Trophoblast cell (in vitro differentiated cells and primary cell): Measurements from ENCODE around the gene HDDC2. TPM values are rescaled to one million over a fixed set of nuclear protein-coding genes. Genes with fewer than 3 reads are reported as not detected.
A peak's percentile ranks its signal among the peaks of the same experiment; 100 is the strongest.

Source experiments
- DNase-seq, 2 donors: peaks; one replicate each; pipeline ENCODE4 v3.0.0-alpha.2; 2016
- H2AFZ ChIP-seq: 2 replicates; pipeline ENCODE4 v1.6.1; 2013; ENCODE audit warnings: low read length, moderate library complexity, mild to moderate bottlenecking; ENCODE audit not compliant: insufficient read depth, poor library complexity
- H2AK5ac ChIP-seq: 2 replicates; pipeline ENCODE4 v1.6.1; 2013; ENCODE audit warnings: mild to moderate bottlenecking, low read length
- H2BK120ac ChIP-seq: 2 replicates; pipeline ENCODE4 v1.6.1; 2013; ENCODE audit warnings: low read length, mild to moderate bottlenecking, moderate library complexity; ENCODE audit not compliant: insufficient read depth, poor library complexity
- H2BK12ac ChIP-seq: 2 replicates; pipeline ENCODE4 v1.6.1; 2013; ENCODE audit warnings: mild to moderate bottlenecking, low read length, moderate library complexity
- H2BK5ac ChIP-seq: 2 replicates; pipeline ENCODE4 v1.6.1; 2013; ENCODE audit warnings: low read length, low read depth, moderate library complexity, mild to moderate bottlenecking; ENCODE audit not compliant: poor library complexity
- H3K14ac ChIP-seq: 2 replicates; pipeline ENCODE4 v1.6.1; 2013; ENCODE audit warnings: mild to moderate bottlenecking, low read length
- H3K18ac ChIP-seq: 2 replicates; pipeline ENCODE4 v1.6.1; 2013; ENCODE audit warnings: mild to moderate bottlenecking, low read length
- H3K23ac ChIP-seq: 2 replicates; pipeline ENCODE4 v1.6.1; 2013; ENCODE audit warnings: low read length
- H3K27ac ChIP-seq: 2 replicates; pipeline ENCODE4 v1.5.1; 2013; ENCODE audit warnings: low read depth, mild to moderate bottlenecking, inconsistent platforms, low read length, moderate library complexity
- H3K27me3 ChIP-seq: 2 replicates; pipeline ENCODE4 v1.6.1; 2013; ENCODE audit warnings: inconsistent platforms, mild to moderate bottlenecking, low read length, moderate library complexity; ENCODE audit not compliant: insufficient read depth
- H3K36me3 ChIP-seq, 2 experiments: 1 replicate in 1 of 2; 2 replicates in 1 of 2; pipeline ENCODE4 v1.6.1; 2013; ENCODE audit warnings: low read length in 2 of 2, mild to moderate bottlenecking in 2 of 2, moderate library complexity in 1 of 2; ENCODE audit not compliant: insufficient read depth in 2 of 2, control insufficient read depth in 1 of 2
- H3K4ac ChIP-seq: 2 replicates; pipeline ENCODE4 v1.6.1; 2013; ENCODE audit warnings: low read depth, mild to moderate bottlenecking, low read length, moderate library complexity
- H3K4me1 ChIP-seq, 2 experiments: 1 replicate in 1 of 2; 2 replicates in 1 of 2; pipeline ENCODE4 v1.6.1; 2013; ENCODE audit warnings: low read length in 2 of 2, mild to moderate bottlenecking in 2 of 2, moderate library complexity in 1 of 2; ENCODE audit not compliant: insufficient read depth in 2 of 2, control insufficient read depth in 1 of 2
- H3K4me2 ChIP-seq: 2 replicates; pipeline ENCODE4 v1.6.1; 2013; ENCODE audit warnings: inconsistent platforms, mild to moderate bottlenecking, low read length, moderate library complexity
- H3K4me3 ChIP-seq: 2 replicates; pipeline ENCODE4 v1.5.1; 2013; ENCODE audit warnings: mild to moderate bottlenecking, low read depth, low read length, inconsistent platforms
- H3K79me1 ChIP-seq: one replicate; pipeline ENCODE4 v1.6.1; 2013; ENCODE audit warnings: low read length
- H3K79me2 ChIP-seq: 2 replicates; pipeline ENCODE4 v1.6.1; 2013; ENCODE audit warnings: low read length, mild to moderate bottlenecking; ENCODE audit not compliant: control insufficient read depth, insufficient read depth, poor library complexity
- H3K9ac ChIP-seq: 2 replicates; pipeline ENCODE4 v1.6.1; 2013; ENCODE audit warnings: mild to moderate bottlenecking, low read length
- H3K9me3 ChIP-seq: 2 replicates; pipeline ENCODE4 v1.6.1; 2013; ENCODE audit warnings: low read depth, mild to moderate bottlenecking, control low read depth, inconsistent platforms, low read length; ENCODE audit not compliant: insufficient read depth
- H4K12ac ChIP-seq: 2 replicates; pipeline ENCODE4 v1.6.1; 2013; ENCODE audit warnings: low read depth, mild to moderate bottlenecking, low read length, moderate library complexity
- H4K8ac ChIP-seq: 2 replicates; pipeline ENCODE4 v1.6.1; 2013; ENCODE audit warnings: low read depth, mild to moderate bottlenecking, low read length, moderate library complexity
- H4K91ac ChIP-seq: one replicate; pipeline ENCODE4 v1.6.1; 2013; ENCODE audit warnings: low read depth, mild to moderate bottlenecking, low read length, moderate library complexity
- WGBS: extraction: QIAGEN DNeasy Blood & Tissue Kit; methylation state at CpG from one replicate; pipeline ENCODE4 v1.1.7; 2013; ENCODE audit warnings: missing lambda C conversion rate; ENCODE audit not compliant: insufficient read length, insufficient coverage; ENCODE audit errors: extremely low coverage; 5-methylcytosine and 5-hydroxymethylcytosine counted together
- polyA plus RNA-seq: library from polyadenylated mRNA; stranded (reverse); fragments of 200-250 nt; gene quantifications from 2 replicates; pipeline ENCODE4 v1.2.3, GENCODE V29; 2013

The HDDC2 gene
- 44.4 and 47.3 TPM in 2 replicates for polyA plus RNA-seq

GRCh38 chr6:125301435-125302391, at the start of gene HDDC2:
Gene HDDC2, minus strand, starts transcription at chr6:125301967. Its CDS starts 35 bp downstream, at chr6:125301932.
- peak within 1 kb of the TSS; percentile 91 for H3K4me3 ChIP-seq
- peak; percentile 67 to 84 for DNase-seq
- no CpG with 5 or more reads among the region's 67 CpGs for WGBS

GRCh38 chr6:125346926-125347563, 45.3 kb upstream of the HDDC2 start:
- Histone ChIP-seq H3K9ac (no peak overlapping the region), H3K27me3 (no peaks in the 10 kb centered on the region), H3K36me3 (no peaks in the 10 kb centered on the region), H3K23ac (no peak overlapping the region), H3K18ac (no peak overlapping the region), H3K14ac (no peak overlapping the region), H2BK120ac (no peak overlapping the region), H2AK5ac (no peak overlapping the region), H3K4me3 (no peak overlapping the region), H3K4ac (no peak overlapping the region), H4K91ac (no peak overlapping the region), H2BK5ac (no peak overlapping the region), H3K4me2 (no peak overlapping the region), H3K79me2 (no peaks in the 10 kb centered on the region), H2AFZ (no peak overlapping the region), H2BK12ac (no peak overlapping the region), H4K8ac (no peak overlapping the region), H3K9me3 (no peaks in the 10 kb centered on the region), H4K12ac (no peak overlapping the region), H3K27ac (no peak overlapping the region), H3K79me1 (no peaks in the 10 kb centered on the region), H3K4me1 (peaks cover 0 to 2% of the 10 kb centered on the region in 2 experiments)
- WGBS: no CpG with 5 or more reads among the region's 11 CpGs
- no peak for DNase-seq

More at GRCh38 chr6:125301435-125302391, at the start of gene HDDC2:
- H3K36me3 ChIP-seq: peaks cover 4 to 5% of the 10 kb centered on the region in 2 experiments
- no peak within 1 kb of the TSS for H3K23ac ChIP-seq
- H3K9ac ChIP-seq: peak within 1 kb of the TSS; percentile 89
- H3K4me2 ChIP-seq: peak within 1 kb of the TSS; percentile 70
- peak within 1 kb of the TSS; percentile 95 for H3K14ac ChIP-seq
- no peaks in the 10 kb centered on the region for H3K27me3 ChIP-seq
- H3K4ac ChIP-seq: peak within 1 kb of the TSS; percentile 74
- H2BK5ac ChIP-seq: peak within 1 kb of the TSS; percentile 85
- H4K12ac ChIP-seq: peak within 1 kb of the TSS; percentile 94
- no peak within 1 kb of the TSS for H2AK5ac ChIP-seq
- peaks cover 6% of the 10 kb centered on the region for H3K79me2 ChIP-seq
- peak within 1 kb of the TSS; percentile 97 for H4K8ac ChIP-seq
- peak within 1 kb of the TSS; percentile 46 for H2BK12ac ChIP-seq
- H3K18ac ChIP-seq: peak within 1 kb of the TSS; percentile 95
- H4K91ac ChIP-seq: peak within 1 kb of the TSS; percentile 91
- H3K9me3 ChIP-seq: no peaks in the 10 kb centered on the region
- H3K27ac ChIP-seq: peak within 1 kb of the TSS; percentile 81
- peak within 1 kb of the TSS; percentile 90 for H2AFZ ChIP-seq
- peaks cover 7% of the 10 kb centered on the region for H3K79me1 ChIP-seq
- peaks cover 0 to 1% of the 10 kb centered on the region in 2 experiments for H3K4me1 ChIP-seq
- H2BK120ac ChIP-seq: peak within 1 kb of the TSS; percentile 91

GRCh38 chr6:125346201-125346925, 44.6 kb upstream of the HDDC2 start:
- no peak overlapping the region for H3K27ac ChIP-seq
- DNase-seq: no peak
- H3K23ac ChIP-seq: no peak overlapping the region
- H4K8ac ChIP-seq: no peak overlapping the region
- H2AFZ ChIP-seq: no peak overlapping the region
- H3K4ac ChIP-seq: no peak overlapping the region
- H2BK12ac ChIP-seq: no peak overlapping the region
- H4K12ac ChIP-seq: no peak overlapping the region
- no peak overlapping the region for H4K91ac ChIP-seq
- H3K4me1 ChIP-seq: peaks cover 0 to 2% of the 10 kb centered on the region in 2 experiments
- H3K79me1 ChIP-seq: no peaks in the 10 kb centered on the region
- H3K18ac ChIP-seq: no peak overlapping the region
- no peaks in the 10 kb centered on the region for H3K79me2 ChIP-seq
- H3K9ac ChIP-seq: no peak overlapping the region
- H3K4me2 ChIP-seq: no peak overlapping the region
- no peaks in the 10 kb centered on the region for H3K27me3 ChIP-seq
- H2BK5ac ChIP-seq: no peak overlapping the region
- H2AK5ac ChIP-seq: no peak overlapping the region
- no peak overlapping the region for H3K14ac ChIP-seq
- no peaks in the 10 kb centered on the region for H3K9me3 ChIP-seq
- no peak overlapping the region for H3K4me3 ChIP-seq
- no peaks in the 10 kb centered on the region for H3K36me3 ChIP-seq
- no CpG with 5 or more reads among the region's 11 CpGs for WGBS
- no peak overlapping the region for H2BK120ac ChIP-seq

GRCh38 chr6:125341460-125341859, 39.7 kb upstream of the HDDC2 start:
- Histone ChIP-seq H3K23ac (no peak overlapping the region), H3K79me1 (no peaks in the 10 kb centered on the region), H3K27me3 (no peaks in the 10 kb centered on the region), H3K18ac (no peak overlapping the region), H4K91ac (no peak overlapping the region), H2BK12ac (no peak overlapping the region), H3K27ac (no peak overlapping the region), H3K4ac (no peak overlapping the region), H3K9me3 (no peaks in the 10 kb centered on the region), H3K9ac (no peak overlapping the region), H2AFZ (no peak overlapping the region), H3K36me3 (no peaks in the 10 kb centered on the region), H3K14ac (no peak overlapping the region), H2BK5ac (no peak overlapping the region), H2BK120ac (no peak overlapping the region), H3K4me3 (no peak overlapping the region), H3K4me2 (no peak overlapping the region), H2AK5ac (no peak overlapping the region), H3K79me2 (no peaks in the 10 kb centered on the region), H4K8ac (no peak overlapping the region), H3K4me1 (peaks cover 0 to 2% of the 10 kb centered on the region in 2 experiments), H4K12ac (no peak overlapping the region)
- DNase-seq: no peak
- WGBS: no CpG with 5 or more reads among the region's 2 CpGs
